DOHH2 (cell line): Measurements from ENCODE around the gene CYTH1.

Experiments
- EZH2phosphoT487 ChIP-seq: fragments of 200-600 bp; sonication (generic); IDR thresholded peaks from 2 replicates; pipeline ENCODE4 v1.6.1; 2017; ENCODE audit warnings: borderline replicate concordance, mild to moderate bottlenecking, antibody characterized with exemption, low read length, moderate library complexity, mixed read lengths
- TF ChIP-seq, protein P1 (sequence below): fragments of 200-600 bp; sonication (generic); IDR thresholded peaks from one replicate; pipeline ENCODE4 v1.5.1; 2014; ENCODE audit warnings: antibody characterized with exemption, mild to moderate bottlenecking, low read depth, low read length; ENCODE audit not compliant: poor library complexity, severe bottlenecking

DNA sequence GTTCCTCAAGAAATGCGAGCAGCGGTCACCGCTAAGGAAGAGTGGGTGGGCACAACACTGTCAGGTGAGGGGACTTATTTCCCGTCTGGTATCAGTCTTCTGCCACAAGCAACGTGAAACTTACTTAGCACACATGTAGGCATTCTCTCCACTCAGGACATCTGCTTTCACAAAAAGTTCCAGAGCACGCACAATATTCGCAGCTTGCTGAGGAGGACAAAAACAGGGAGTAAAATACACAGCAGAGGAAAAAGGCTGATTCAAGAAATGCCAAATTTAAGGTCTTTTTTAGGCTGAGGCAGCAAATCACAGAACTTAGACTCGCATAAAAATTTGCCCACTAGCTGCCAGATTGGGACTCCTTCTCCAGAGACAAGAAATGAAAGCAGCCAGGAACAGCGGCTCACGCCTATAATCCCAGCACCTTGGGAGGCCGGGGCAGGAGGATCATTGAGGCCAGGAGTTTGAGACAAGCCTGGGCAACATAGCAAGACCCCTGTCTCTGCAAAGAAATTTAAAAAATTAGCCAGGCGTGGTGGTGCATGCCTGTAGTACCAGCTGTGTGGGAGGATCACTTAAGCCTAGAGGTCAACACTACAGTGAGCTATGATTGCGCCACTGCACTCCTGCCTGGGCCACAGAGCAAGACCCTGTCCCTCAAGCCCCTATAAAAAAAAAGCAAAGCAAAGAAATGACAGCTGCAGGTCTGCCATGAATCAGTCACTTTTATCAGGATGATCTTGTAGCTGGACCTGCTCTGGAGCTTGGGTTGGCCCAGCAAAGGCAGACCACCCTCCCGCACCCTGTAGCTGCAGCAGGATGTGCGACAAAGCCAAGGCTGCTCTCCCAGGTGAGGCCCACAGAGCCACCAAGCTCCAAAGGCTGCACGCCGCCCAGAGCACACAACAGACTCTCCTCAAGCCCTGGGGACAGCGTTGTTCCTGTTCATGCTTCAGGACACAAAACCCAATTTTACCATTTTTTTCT lies 38.0 kb upstream of the CYTH1 start:
- TF ChIP-seq, protein P1, sequence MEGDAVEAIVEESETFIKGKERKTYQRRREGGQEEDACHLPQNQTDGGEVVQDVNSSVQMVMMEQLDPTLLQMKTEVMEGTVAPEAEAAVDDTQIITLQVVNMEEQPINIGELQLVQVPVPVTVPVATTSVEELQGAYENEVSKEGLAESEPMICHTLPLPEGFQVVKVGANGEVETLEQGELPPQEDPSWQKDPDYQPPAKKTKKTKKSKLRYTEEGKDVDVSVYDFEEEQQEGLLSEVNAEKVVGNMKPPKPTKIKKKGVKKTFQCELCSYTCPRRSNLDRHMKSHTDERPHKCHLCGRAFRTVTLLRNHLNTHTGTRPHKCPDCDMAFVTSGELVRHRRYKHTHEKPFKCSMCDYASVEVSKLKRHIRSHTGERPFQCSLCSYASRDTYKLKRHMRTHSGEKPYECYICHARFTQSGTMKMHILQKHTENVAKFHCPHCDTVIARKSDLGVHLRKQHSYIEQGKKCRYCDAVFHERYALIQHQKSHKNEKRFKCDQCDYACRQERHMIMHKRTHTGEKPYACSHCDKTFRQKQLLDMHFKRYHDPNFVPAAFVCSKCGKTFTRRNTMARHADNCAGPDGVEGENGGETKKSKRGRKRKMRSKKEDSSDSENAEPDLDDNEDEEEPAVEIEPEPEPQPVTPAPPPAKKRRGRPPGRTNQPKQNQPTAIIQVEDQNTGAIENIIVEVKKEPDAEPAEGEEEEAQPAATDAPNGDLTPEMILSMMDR = no peak
- TF ChIP-seq EZH2phosphoT487 = no peak
